Omental fat pad (tissue), 4 donors: ENCODE data around the gene SNX8. TPM values are rescaled to one million over a fixed set of nuclear protein-coding genes. Genes with fewer than 3 reads are reported as not detected.

Source experiments
- ATAC-seq: fragments of 150-250 bp; one replicate; pipeline ENCODE4 v1.9.1; 2016; ENCODE audit warnings: mild to moderate bottlenecking, moderate library complexity; ENCODE audit not compliant: low FRiP score
- DNase-seq: peaks from one replicate; pipeline ENCODE4 v3.0.0-alpha.2; 2019; ENCODE audit warnings: low spot score
- CTCF ChIP-seq, 3 donors: fragments of 450-650 bp; IDR thresholded peaks; one replicate each; pipeline ENCODE4 v1.5.1; 2016 to 2017; ENCODE audit warnings: antibody characterized with exemption in 3 of 3, mild to moderate bottlenecking in 3 of 3, moderate library complexity in 2 of 3
- total RNA-seq, 4 donors: library from RNA; depleted of rRNA; stranded (reverse); fragments of >200 nt; gene quantifications; one replicate each; pipeline ENCODE4 v1.1.0, GENCODE V29; 2016

Gene SNX8
- total RNA-seq, 4 donors from 2014 or later = 18.6 to 50.1 (median 26.7) TPM

GRCh38 chr7:2299870-2300512 is 14.2 kb downstream of the SNX8 start:
- no peak for DNase-seq
- TF ChIP-seq CTCF (IDR thresholded peaks at IDR 0.05) = no peak
- ATAC-seq = no peak

- DNase-seq = no peak
- no peak for TF ChIP-seq CTCF (IDR thresholded peaks at IDR 0.05)
- ATAC-seq = peak; percentile 59
Measured at GRCh38 chr7:2299131-2299829, 15.0 kb downstream of the SNX8 start.

GRCh38 chr7:2296832-2297231 is 17.4 kb downstream of the SNX8 start:
- TF ChIP-seq CTCF (IDR thresholded peaks at IDR 0.05) = no peak
- ATAC-seq = no peak
- DNase-seq = no peak

GRCh38 chr7:2295936-2296620 is 18.2 kb downstream of the SNX8 start:
- no peak for TF ChIP-seq CTCF (IDR thresholded peaks at IDR 0.05)
- DNase-seq (no peak), ATAC-seq (no peak)

- DNase-seq (no peak), ATAC-seq (no peak)
- no peak for TF ChIP-seq CTCF (IDR thresholded peaks at IDR 0.05)
Measured at GRCh38 chr7:2290877-2291276, 23.4 kb downstream of the SNX8 start.

- no peak for TF ChIP-seq CTCF (IDR thresholded peaks at IDR 0.05)
- DNase-seq = no peak
- ATAC-seq = no peak
Measured at GRCh38 chr7:2289621-2290020, 24.6 kb downstream of the SNX8 start.
